ENCODE results near the gene ATXN10. TPM values are rescaled to one million over a fixed set of nuclear protein-coding genes. Genes with fewer than 3 reads are reported as not detected.

Gene ATXN10
- total RNA-seq, 4 donors from 2014 or later = 83.5 to 127 (median 96.6) TPM

GRCh38 chr22:45807156-45807915 is 135.7 kb downstream of the ATXN10 start:
- no peak for TF ChIP-seq CTCF (IDR thresholded peaks at IDR 0.05; ENCODE audit: low read depth)

- no peak for TF ChIP-seq CTCF (IDR thresholded peaks at IDR 0.05; ENCODE audit: low read depth)
These were observed 141.3 kb downstream of the ATXN10 start for GRCh38 chr22:45812910-45813309.

GRCh38 chr22:45814198-45814597 is 142.6 kb downstream of the ATXN10 start:
- no peak for TF ChIP-seq CTCF (IDR thresholded peaks at IDR 0.05; ENCODE audit: low read depth)

GRCh38 chr22:45816776-45817175 is 145.1 kb downstream of the ATXN10 start:
- TF ChIP-seq CTCF (IDR thresholded peaks at IDR 0.05; ENCODE audit: low read depth) = no peak

GRCh38 chr22:45817745-45818423 is 146.2 kb downstream of the ATXN10 start:
- TF ChIP-seq CTCF (IDR thresholded peaks at IDR 0.05; ENCODE audit: low read depth) = no peak

- TF ChIP-seq CTCF (IDR thresholded peaks at IDR 0.05; ENCODE audit: low read depth) = no peak
These were observed 146.9 kb downstream of the ATXN10 start for GRCh38 chr22:45818424-45819085.

GRCh38 chr22:45819305-45819704 is 147.7 kb downstream of the ATXN10 start:
- no peak for TF ChIP-seq CTCF (IDR thresholded peaks at IDR 0.05; ENCODE audit: low read depth)

All from subcutaneous adipose tissue (tissue), 4 donors.